ENCODE results near the gene CBLB. TPM values are rescaled to one million over a fixed set of nuclear protein-coding genes. Genes with fewer than 3 reads are reported as not detected.

The CBLB gene
- total RNA-seq, 5 donors from 2014 or later (not counting 1 experiment from before 2014, with no cell fraction given): 81.3 to 120 (median 99.6) TPM

- H3K4me1 ChIP-seq (ENCODE audit: control insufficient read depth in 1 of 2, extremely low read depth in 1 of 2, insufficient read depth in 2 of 2, low read length in 2 of 2): peaks cover 11 to 16% of the 10 kb centered on the region in 2 experiments
Observed at GRCh38 chr3:105773291-105773690, 95.5 kb downstream of the CBLB start.

GRCh38 chr3:105772635-105773034 is 96.2 kb downstream of the CBLB start:
- Mint-ChIP-seq H3K4me1 (peaks cover 92 to 93% (median 92%) of the 10 kb centered on the region in 3 donors), H3K4me3 (peak overlapping the region in 1 of 3 donors; percentile 5), H3K27me3 (no peaks in the 10 kb centered on the region), H3K36me3 (peaks cover 54% of the 10 kb centered on the region), H3K27ac (peak overlapping the region; percentile 58 to 80), H3K9me3 (peaks cover 0 to 4% (median 0%) of the 10 kb centered on the region in 3 donors)
- POLR2A ChIA-PET: interaction anchor here in 1 of 2 donors (0.5 kb wide), 1 partner anchor 119 kb away, joined by 4 read pairs; no protein-coding TSS in a partner anchor
- no CpG with 5 or more reads among the region's 2 CpGs for WGBS (ENCODE audit: insufficient coverage)
- DNase-seq (no peak), ATAC-seq (replicated peaks in 1 of 4) (no peak)
- Histone ChIP-seq H3K4me1 (ENCODE audit: control insufficient read depth in 1 of 2, extremely low read depth in 1 of 2, insufficient read depth in 2 of 2, low read length in 2 of 2) (peaks cover 18 to 19% of the 10 kb centered on the region in 2 experiments), H3K27me3 (replicated peaks in 1 of 2; ENCODE audit: control insufficient read depth in 2 of 2, extremely low read depth in 1 of 2, insufficient read depth in 2 of 2, low read length in 1 of 2) (no peaks in the 10 kb centered on the region), H3K27ac (ENCODE audit: low read length) (no peak overlapping the region), H3K4me3 (ENCODE audit: control insufficient read depth in 1 of 2, extremely low read depth in 1 of 2, low read length in 1 of 2) (no peak overlapping the region), H3K9me3 (no peaks in the 10 kb centered on the region), H3K36me3 (ENCODE audit: control insufficient read depth in 2 of 2, extremely low read depth in 1 of 2, insufficient read depth in 1 of 2, low read length in 1 of 2) (peaks cover 0 to 2% of the 10 kb centered on the region in 2 donors)
- CTCF ChIA-PET: no interaction called here

More at GRCh38 chr3:105773291-105773690, 95.5 kb downstream of the CBLB start:
- ChIA-PET CTCF (no interaction called here), POLR2A (interaction anchor here in 1 of 2 donors (0.6 to 0.9 kb wide), 2 partner anchors 10 to 94 kb away, joined by 3 to 5 read pairs; no protein-coding TSS in a partner anchor)
- H3K4me3 ChIP-seq (ENCODE audit: control insufficient read depth in 1 of 2, extremely low read depth in 1 of 2, low read length in 1 of 2): no peak overlapping the region
- H3K36me3 Mint-ChIP-seq: peaks cover 54% of the 10 kb centered on the region
- DNase-seq: no peak
- no peaks in the 10 kb centered on the region for H3K27me3 ChIP-seq (replicated peaks in 1 of 2; ENCODE audit: control insufficient read depth in 2 of 2, extremely low read depth in 1 of 2, insufficient read depth in 2 of 2, low read length in 1 of 2)
- H3K9me3 ChIP-seq: no peaks in the 10 kb centered on the region
- WGBS (ENCODE audit: insufficient coverage): no CpG with 5 or more reads among the region's 5 CpGs
- H3K9me3 Mint-ChIP-seq: peaks cover 0 to 4% (median 0%) of the 10 kb centered on the region in 3 donors
- no peaks in the 10 kb centered on the region for H3K27me3 Mint-ChIP-seq
- peaks cover 0 to 2% of the 10 kb centered on the region in 2 donors for H3K36me3 ChIP-seq (ENCODE audit: control insufficient read depth in 2 of 2, extremely low read depth in 1 of 2, insufficient read depth in 1 of 2, low read length in 1 of 2)
- no peak overlapping the region for H3K4me3 Mint-ChIP-seq
- peaks cover 91 to 92% (median 92%) of the 10 kb centered on the region in 3 donors for H3K4me1 Mint-ChIP-seq
- no peak for ATAC-seq (replicated peaks in 1 of 4)
- H3K27ac ChIP-seq (ENCODE audit: low read length): no peak overlapping the region
- peak overlapping the region; percentile 58 to 80 for H3K27ac Mint-ChIP-seq

DNA sequence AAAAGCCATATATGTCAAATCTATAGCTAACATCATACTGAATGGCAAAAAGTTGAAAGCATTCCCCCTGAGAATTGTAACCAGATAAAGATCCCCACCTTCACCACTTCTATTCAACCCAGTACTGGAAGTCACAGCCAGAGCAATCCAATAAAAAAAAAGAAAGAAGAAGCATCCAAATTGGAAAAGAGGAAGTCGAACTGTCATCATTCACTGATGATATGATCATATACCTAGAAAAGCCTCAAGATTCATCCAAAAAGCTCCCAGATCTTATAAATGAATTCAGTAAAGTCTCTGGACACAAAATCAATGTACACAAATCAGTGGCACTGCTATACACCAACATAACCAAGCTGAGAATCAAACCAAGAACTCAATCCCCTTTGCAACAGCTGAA is 97.4 kb downstream of the CBLB start:
- WGBS (ENCODE audit: insufficient coverage): no CpG with 5 or more reads among the region's 1 CpG
- Histone ChIP-seq H3K4me1 (ENCODE audit: control insufficient read depth in 1 of 2, extremely low read depth in 1 of 2, insufficient read depth in 2 of 2, low read length in 2 of 2) (peaks cover 16 to 23% of the 10 kb centered on the region in 2 experiments), H3K9me3 (no peaks in the 10 kb centered on the region), H3K36me3 (ENCODE audit: control insufficient read depth in 2 of 2, extremely low read depth in 1 of 2, insufficient read depth in 1 of 2, low read length in 1 of 2) (peaks cover 0 to 2% of the 10 kb centered on the region in 2 donors), H3K27me3 (replicated peaks in 1 of 2; ENCODE audit: control insufficient read depth in 2 of 2, extremely low read depth in 1 of 2, insufficient read depth in 2 of 2, low read length in 1 of 2) (no peaks in the 10 kb centered on the region), H3K4me3 (ENCODE audit: control insufficient read depth in 1 of 2, extremely low read depth in 1 of 2, low read length in 1 of 2) (no peak overlapping the region), H3K27ac (ENCODE audit: low read length) (no peak overlapping the region)
- Mint-ChIP-seq H3K27ac (peak overlapping the region in 1 of 2 donors; percentile 76), H3K36me3 (peaks cover 53% of the 10 kb centered on the region), H3K4me1 (peaks cover 87 to 93% (median 92%) of the 10 kb centered on the region in 3 donors), H3K9me3 (peaks cover 0 to 4% (median 0%) of the 10 kb centered on the region in 3 donors), H3K27me3 (no peaks in the 10 kb centered on the region), H3K4me3 (peak overlapping the region in 1 of 3 donors; percentile 11)
- DNase-seq (no peak), ATAC-seq (replicated peaks in 1 of 4) (no peak)
- POLR2A ChIA-PET: no interaction called here
- CTCF ChIA-PET: interaction anchor here (0.6 kb wide), 2 partner anchors 98 to 566 kb away, joined by 4 to 5 read pairs; no protein-coding TSS in a partner anchor

DNA sequence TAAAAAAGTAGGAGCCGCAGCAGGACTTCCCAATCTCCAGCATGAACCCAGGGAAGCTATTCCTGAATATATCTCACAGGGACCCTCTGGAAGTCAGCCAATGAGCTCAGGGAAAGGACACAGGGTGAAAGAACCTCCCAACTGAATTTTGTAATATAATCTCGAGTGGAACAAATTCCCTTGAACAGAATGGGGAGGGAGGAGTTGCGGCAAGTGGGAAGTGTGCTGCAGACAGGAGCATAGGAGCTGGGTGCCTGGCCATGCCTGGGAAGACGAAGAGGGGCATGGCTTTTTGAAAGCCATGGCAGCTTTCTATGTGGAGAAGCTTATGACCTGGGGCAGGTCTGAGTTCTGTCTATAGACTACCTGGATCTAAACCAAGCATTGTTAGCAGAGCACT is 98.4 kb downstream of the CBLB start:
- Mint-ChIP-seq H3K4me1 (peaks cover 89 to 95% (median 93%) of the 10 kb centered on the region in 3 donors), H3K4me3 (no peak overlapping the region), H3K36me3 (peaks cover 54% of the 10 kb centered on the region), H3K27me3 (no peaks in the 10 kb centered on the region), H3K9me3 (peaks cover 0 to 4% (median 0%) of the 10 kb centered on the region in 3 donors), H3K27ac (peak overlapping the region; percentile 33 to 45)
- no peak for DNase-seq
- no peak overlapping the region for H3K4me3 ChIP-seq (ENCODE audit: control insufficient read depth in 1 of 2, extremely low read depth in 1 of 2, low read length in 1 of 2)
- peaks cover 0 to 2% of the 10 kb centered on the region in 2 donors for H3K36me3 ChIP-seq (ENCODE audit: control insufficient read depth in 2 of 2, extremely low read depth in 1 of 2, insufficient read depth in 1 of 2, low read length in 1 of 2)
- POLR2A ChIA-PET: no interaction called here
- 100% methylated on average over 3 of the region's 4 CpGs for WGBS (ENCODE audit: insufficient coverage)
- no peak overlapping the region for H3K27ac ChIP-seq (ENCODE audit: low read length)
- H3K4me1 ChIP-seq (ENCODE audit: control insufficient read depth in 1 of 2, extremely low read depth in 1 of 2, insufficient read depth in 2 of 2, low read length in 2 of 2): peaks cover 16 to 31% of the 10 kb centered on the region in 2 experiments
- ATAC-seq (replicated peaks in 1 of 4): no peak
- CTCF ChIA-PET: no interaction called here
- H3K9me3 ChIP-seq: no peaks in the 10 kb centered on the region
- H3K27me3 ChIP-seq (replicated peaks in 1 of 2; ENCODE audit: control insufficient read depth in 2 of 2, extremely low read depth in 1 of 2, insufficient read depth in 2 of 2, low read length in 1 of 2): no peaks in the 10 kb centered on the region

DNA sequence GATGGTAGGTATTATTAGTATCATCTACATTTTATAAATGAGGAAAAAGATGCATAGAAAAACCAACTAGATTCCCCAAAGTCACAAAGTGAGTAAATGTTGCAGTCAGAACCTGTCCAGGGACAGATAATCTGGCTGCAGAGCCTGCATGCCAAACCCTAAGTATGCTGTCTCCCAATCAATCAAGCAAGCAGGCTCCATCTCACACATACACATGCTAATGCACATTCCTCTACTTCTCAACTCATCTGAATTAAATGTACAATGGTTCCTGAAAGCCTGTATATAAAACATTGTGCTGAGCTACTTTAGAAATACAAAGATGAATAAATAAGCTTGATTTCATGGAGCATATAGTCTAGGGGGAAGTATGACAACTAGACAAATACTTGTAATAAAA is 101.0 kb downstream of the CBLB start:
- no peak for DNase-seq
- peaks cover 17 to 28% of the 10 kb centered on the region in 2 experiments for H3K4me1 ChIP-seq (ENCODE audit: control insufficient read depth in 1 of 2, extremely low read depth in 1 of 2, insufficient read depth in 2 of 2, low read length in 2 of 2)
- H3K4me3 ChIP-seq (ENCODE audit: control insufficient read depth in 1 of 2, extremely low read depth in 1 of 2, low read length in 1 of 2): no peak overlapping the region
- peaks cover 82 to 97% (median 92%) of the 10 kb centered on the region in 3 donors for H3K4me1 Mint-ChIP-seq
- no peaks in the 10 kb centered on the region for H3K27me3 Mint-ChIP-seq
- peaks cover 0 to 3% of the 10 kb centered on the region in 2 donors for H3K36me3 ChIP-seq (ENCODE audit: control insufficient read depth in 2 of 2, extremely low read depth in 1 of 2, insufficient read depth in 1 of 2, low read length in 1 of 2)
- H3K27ac ChIP-seq (ENCODE audit: low read length): no peak overlapping the region
- no peaks in the 10 kb centered on the region for H3K9me3 ChIP-seq
- peaks cover 3 to 8% (median 5%) of the 10 kb centered on the region in 3 donors for H3K9me3 Mint-ChIP-seq
- peak overlapping the region; percentile 36 to 76 for H3K27ac Mint-ChIP-seq
- H3K36me3 Mint-ChIP-seq: peaks cover 55% of the 10 kb centered on the region
- POLR2A ChIA-PET: interaction anchor here (0.5 to 1.4 kb wide), 3 partner anchors 8 to 463 kb away, joined by 3 to 11 read pairs (median 3); no protein-coding TSS in a partner anchor
- H3K27me3 ChIP-seq (replicated peaks in 1 of 2; ENCODE audit: control insufficient read depth in 2 of 2, extremely low read depth in 1 of 2, insufficient read depth in 2 of 2, low read length in 1 of 2): no peaks in the 10 kb centered on the region
- no peak for ATAC-seq (replicated peaks in 1 of 4)
- CTCF ChIA-PET: interaction anchor here (0.7 to 1.3 kb wide), 3 partner anchors 16 to 42 kb away, joined by 3 to 4 read pairs (median 3); no protein-coding TSS in a partner anchor
- H3K4me3 Mint-ChIP-seq: peak overlapping the region; percentile 42 to 47 (median 45)

- WGBS (ENCODE audit: insufficient coverage): no CpG with 5 or more reads among the region's 3 CpGs
- no peak for ATAC-seq (replicated peaks in 1 of 4)
- Histone ChIP-seq H3K27ac (ENCODE audit: low read length) (peak overlapping the region; percentile 45), H3K9me3 (no peaks in the 10 kb centered on the region), H3K4me1 (ENCODE audit: control insufficient read depth in 1 of 2, extremely low read depth in 1 of 2, insufficient read depth in 2 of 2, low read length in 2 of 2) (peaks cover 17 to 28% of the 10 kb centered on the region in 2 experiments), H3K36me3 (ENCODE audit: control insufficient read depth in 2 of 2, extremely low read depth in 1 of 2, insufficient read depth in 1 of 2, low read length in 1 of 2) (peaks cover 0 to 8% of the 10 kb centered on the region in 2 donors), H3K4me3 (ENCODE audit: control insufficient read depth in 1 of 2, extremely low read depth in 1 of 2, low read length in 1 of 2) (peak overlapping the region in 1 of 2 donors; percentile 6), H3K27me3 (replicated peaks in 1 of 2; ENCODE audit: control insufficient read depth in 2 of 2, extremely low read depth in 1 of 2, insufficient read depth in 2 of 2, low read length in 1 of 2) (no peaks in the 10 kb centered on the region)
- Mint-ChIP-seq H3K36me3 (peaks cover 55% of the 10 kb centered on the region), H3K27ac (peak overlapping the region; percentile 78 to 82), H3K4me3 (peak overlapping the region; percentile 45 to 56 (median 47)), H3K9me3 (peaks cover 7 to 12% (median 9%) of the 10 kb centered on the region in 3 donors), H3K27me3 (no peaks in the 10 kb centered on the region), H3K4me1 (peaks cover 79 to 91% (median 90%) of the 10 kb centered on the region in 3 donors)
- no peak for DNase-seq
- ChIA-PET CTCF (interaction anchor here (0.6 to 1.3 kb wide), 6 partner anchors 14 to 67 kb away, joined by 3 to 5 read pairs (median 3); no protein-coding TSS in a partner anchor), POLR2A (interaction anchor here in 1 of 2 donors (0.5 to 1.4 kb wide), 3 partner anchors 9 to 267 kb away, joined by 3 to 11 read pairs (median 4); no protein-coding TSS in a partner anchor)
Observed at GRCh38 chr3:105767216-105767615, 101.6 kb downstream of the CBLB start.
